HepG2 (cell line): ENCODE measurements around the gene MVB12A. TPM values are rescaled to one million over a fixed set of nuclear protein-coding genes. Genes with fewer than 3 reads are reported as not detected.

ENCODE experiments used
- NRL ChIP-seq: sonication (generic); formaldehyde crosslinking; IDR thresholded peaks from 2 replicates; pipeline ENCODE4 v1.5.0; 2020; ENCODE audit warnings: missing genetic modification reagents, mild to moderate bottlenecking, moderate library complexity, borderline replicate concordance
- ONECUT2 ChIP-seq: sonication (generic); formaldehyde crosslinking; IDR thresholded peaks from 2 replicates; pipeline ENCODE4 v1.4.0; 2020; ENCODE audit warnings: missing genetic modification reagents
- PCBP1 ChIP-seq: fragments of 200-400 bp; formaldehyde crosslinking; IDR thresholded peaks from 2 replicates; pipeline ENCODE4 v1.6.1; 2017; ENCODE audit warnings: mild to moderate bottlenecking, low read depth, low read length, borderline replicate concordance
- RCOR2 ChIP-seq: IDR thresholded peaks from 2 replicates; pipeline ENCODE4 v1.6.1; 2016; ENCODE audit warnings: missing biosample characterization, missing genetic modification reagents
- SMARCC2 ChIP-seq: fragments of 450-650 bp; IDR thresholded peaks from 2 replicates; pipeline ENCODE4 v1.6.1; 2017; ENCODE audit warnings: antibody characterized with exemption, mild to moderate bottlenecking
- SOX6 ChIP-seq, 2 experiments: fragments of 450-650 bp in 1 of 2; sonication (generic) in 1 of 2; formaldehyde crosslinking in 1 of 2; IDR thresholded peaks; 2 replicates each; pipeline versions ENCODE4 v1.4.0 to v1.6.1; 2017 to 2020; ENCODE audit warnings: antibody characterized with exemption in 1 of 2, mild to moderate bottlenecking in 1 of 2, missing genetic modification reagents in 1 of 2
- TEAD3 ChIP-seq: optimal IDR thresholded peaks from 2 replicates; pipeline ENCODE3; 2016; ENCODE audit warnings: borderline replicate concordance
- ZFAT ChIP-seq: sonication (generic); formaldehyde crosslinking; conservative IDR thresholded peaks from 2 replicates; pipeline ENCODE4 v1.8.1; 2023; ENCODE audit warnings: missing genetic modification reagents, inconsistent platforms
- ZFY ChIP-seq: sonication (generic); formaldehyde crosslinking; IDR thresholded peaks from 2 replicates; pipeline ENCODE4 v1.4.0; 2020; ENCODE audit warnings: missing genetic modification reagents
- ZMYM3 ChIP-seq: sonication (generic); formaldehyde crosslinking; IDR thresholded peaks from 2 replicates; pipeline ENCODE4 v1.5.1; 2020; ENCODE audit warnings: mild to moderate bottlenecking, missing genetic modification reagents
- ZNF205 ChIP-seq: IDR thresholded peaks from 2 replicates; pipeline ENCODE4 v1.6.1; 2018; ENCODE audit warnings: missing biosample characterization, missing genetic modification reagents
- ZNF264 ChIP-seq: sonication (generic); formaldehyde crosslinking; IDR thresholded peaks from 2 replicates; pipeline ENCODE4 v1.4.0; 2020; ENCODE audit warnings: missing genetic modification reagents
- ZNF282 ChIP-seq: fragments of 450-650 bp; IDR thresholded peaks from 2 replicates; pipeline ENCODE4 v1.6.1; 2018; ENCODE audit not compliant: partially characterized antibody
- ZNF317 ChIP-seq: sonication (generic); formaldehyde crosslinking; IDR thresholded peaks from 2 replicates; pipeline ENCODE4 v1.5.0; 2020; ENCODE audit warnings: mild to moderate bottlenecking, missing genetic modification reagents
- ZNF460 ChIP-seq: sonication (generic); formaldehyde crosslinking; IDR thresholded peaks from 2 replicates; pipeline ENCODE4 v1.5.1; 2020; ENCODE audit warnings: missing genetic modification reagents, mild to moderate bottlenecking, borderline replicate concordance
- ZNF510 ChIP-seq: sonication (generic); formaldehyde crosslinking; IDR thresholded peaks from 2 replicates; pipeline ENCODE4 v1.4.0; 2020; ENCODE audit warnings: low read depth, mild to moderate bottlenecking, missing genetic modification reagents
- ZNF629 ChIP-seq: sonication (generic); formaldehyde crosslinking; conservative IDR thresholded peaks from 2 replicates; pipeline ENCODE4 v1.5.0; 2020; ENCODE audit warnings: missing genetic modification reagents
- polyA plus RNA-seq, 8 experiments: library from polyadenylated mRNA; depleted of rRNA in 3 of 8; stranded (reverse) in 7 of 8; unstranded in 1 of 8; fragments of >200 nt; fragmentation: Illumina TruSeq in 4 of 8; extraction: Trizol in 4 of 8; gene quantifications; 2 replicates each; pipeline versions ENCODE4 v1.2.1 to v1.2.3, GENCODE V29; 2011 to 2016; ENCODE audit warnings: low read depth in 4 of 8, missing spikeins in 1 of 8, mixed read lengths in 1 of 8; ENCODE audit not compliant: insufficient read depth in 1 of 8
- total RNA-seq, 5 experiments: library from RNA; depleted of rRNA; stranded (reverse); fragments of >200 nt; fragmentation: Illumina TruSeq; extraction: Trizol; gene quantifications; 2 replicates each; pipeline ENCODE4 v1.2.3, GENCODE V29; 2016; ENCODE audit warnings: low read depth in 1 of 5
- TF ChIP-seq, protein P1 (sequence below): sonication (generic); formaldehyde crosslinking; IDR thresholded peaks from 2 replicates; pipeline ENCODE4 v1.5.0; 2020; ENCODE audit warnings: missing genetic modification reagents
- TF ChIP-seq, protein P2 (sequence below): sonication (generic); formaldehyde crosslinking; IDR thresholded peaks from 2 replicates; pipeline ENCODE4; 2020; ENCODE audit warnings: missing genetic modification reagents, mild to moderate bottlenecking, borderline replicate concordance
- TF ChIP-seq, protein P3 (sequence below): sonication (generic); formaldehyde crosslinking; IDR thresholded peaks from 2 replicates; pipeline ENCODE4 v1.4.0; 2020; ENCODE audit warnings: missing genetic modification reagents
- TF ChIP-seq, protein P4 (sequence below): IDR thresholded peaks from 2 replicates; pipeline ENCODE4 v1.6.1; 2016; ENCODE audit warnings: low read depth, control low read depth

MVB12A gene
- total and polyA plus RNA-seq, 2 of the 13 experiments (the other 11 are each of a cell fraction or from before 2014, with no cell fraction given) = 35.7 to 36.1 TPM

DNA sequence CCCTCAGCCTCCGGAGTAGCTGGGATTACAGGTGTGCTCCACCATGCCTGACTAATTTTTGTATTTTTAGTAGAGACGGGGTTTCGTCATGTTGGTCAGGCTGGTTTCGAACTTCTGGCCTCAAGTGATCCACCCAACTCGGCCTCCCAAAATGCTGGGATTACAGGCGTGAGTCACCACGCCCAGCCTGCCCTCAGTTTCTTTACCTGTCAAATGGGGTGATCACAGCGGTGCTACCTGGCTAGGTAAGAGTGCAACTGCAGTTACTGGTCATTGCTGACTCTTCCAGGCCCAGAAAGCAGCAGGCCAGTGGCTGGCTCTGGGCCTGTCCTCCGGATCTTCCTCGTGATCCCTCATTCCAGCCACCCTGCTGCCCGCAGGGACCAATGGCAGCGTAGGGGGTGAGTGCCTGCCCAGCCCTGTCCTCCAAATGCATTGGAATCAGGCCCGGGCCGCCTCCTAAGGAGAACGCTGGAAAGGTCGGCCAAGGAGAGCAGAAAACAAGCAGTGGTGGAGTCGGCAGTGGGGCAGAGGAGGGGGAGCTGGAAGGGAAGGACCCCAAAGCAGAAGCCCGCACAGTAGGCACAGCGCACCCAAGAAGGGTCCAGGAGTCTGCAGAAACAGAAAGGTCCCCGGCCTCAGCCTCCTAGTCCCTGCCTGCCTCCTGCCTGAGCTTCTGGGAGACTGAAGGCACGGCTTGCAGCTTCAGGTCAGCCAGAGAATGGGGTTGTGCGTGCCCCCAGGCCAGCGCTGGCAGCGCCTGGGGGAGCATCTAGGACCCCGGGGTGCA lies 48.6 kb downstream of the MVB12A start (continued):
- peak; percentile 42; the same call in 1 of the 2 replicates for TF ChIP-seq RCOR2
- no peak for TF ChIP-seq ONECUT2 (CRISPR knock-in tag)
- no peak for TF ChIP-seq SOX6 (IDR thresholded peaks at IDR 0.05)
- no peak for TF ChIP-seq SOX6 (CRISPR knock-in tag; IDR thresholded peaks at IDR 0.05)
- TF ChIP-seq ZFAT (CRISPR knock-in tag) = no peak
- TF ChIP-seq ZFY = 0 out of 2 replicates have a peak, but pooled peaks have one; percentile 7
- peak; percentile 76 for TF ChIP-seq ZMYM3 (CRISPR knock-in tag)
- no peak for TF ChIP-seq ZNF317
- TF ChIP-seq, protein P1, sequence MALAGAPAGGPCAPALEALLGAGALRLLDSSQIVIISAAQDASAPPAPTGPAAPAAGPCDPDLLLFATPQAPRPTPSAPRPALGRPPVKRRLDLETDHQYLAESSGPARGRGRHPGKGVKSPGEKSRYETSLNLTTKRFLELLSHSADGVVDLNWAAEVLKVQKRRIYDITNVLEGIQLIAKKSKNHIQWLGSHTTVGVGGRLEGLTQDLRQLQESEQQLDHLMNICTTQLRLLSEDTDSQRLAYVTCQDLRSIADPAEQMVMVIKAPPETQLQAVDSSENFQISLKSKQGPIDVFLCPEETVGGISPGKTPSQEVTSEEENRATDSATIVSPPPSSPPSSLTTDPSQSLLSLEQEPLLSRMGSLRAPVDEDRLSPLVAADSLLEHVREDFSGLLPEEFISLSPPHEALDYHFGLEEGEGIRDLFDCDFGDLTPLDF = no peak
- TF ChIP-seq ZNF510 (CRISPR knock-in tag) = no peak
- no peak for TF ChIP-seq PCBP1
- no peak for TF ChIP-seq ZNF282
- peak; percentile 55 for TF ChIP-seq TEAD3 (CRISPR knock-in tag)
- TF ChIP-seq, protein P2, sequence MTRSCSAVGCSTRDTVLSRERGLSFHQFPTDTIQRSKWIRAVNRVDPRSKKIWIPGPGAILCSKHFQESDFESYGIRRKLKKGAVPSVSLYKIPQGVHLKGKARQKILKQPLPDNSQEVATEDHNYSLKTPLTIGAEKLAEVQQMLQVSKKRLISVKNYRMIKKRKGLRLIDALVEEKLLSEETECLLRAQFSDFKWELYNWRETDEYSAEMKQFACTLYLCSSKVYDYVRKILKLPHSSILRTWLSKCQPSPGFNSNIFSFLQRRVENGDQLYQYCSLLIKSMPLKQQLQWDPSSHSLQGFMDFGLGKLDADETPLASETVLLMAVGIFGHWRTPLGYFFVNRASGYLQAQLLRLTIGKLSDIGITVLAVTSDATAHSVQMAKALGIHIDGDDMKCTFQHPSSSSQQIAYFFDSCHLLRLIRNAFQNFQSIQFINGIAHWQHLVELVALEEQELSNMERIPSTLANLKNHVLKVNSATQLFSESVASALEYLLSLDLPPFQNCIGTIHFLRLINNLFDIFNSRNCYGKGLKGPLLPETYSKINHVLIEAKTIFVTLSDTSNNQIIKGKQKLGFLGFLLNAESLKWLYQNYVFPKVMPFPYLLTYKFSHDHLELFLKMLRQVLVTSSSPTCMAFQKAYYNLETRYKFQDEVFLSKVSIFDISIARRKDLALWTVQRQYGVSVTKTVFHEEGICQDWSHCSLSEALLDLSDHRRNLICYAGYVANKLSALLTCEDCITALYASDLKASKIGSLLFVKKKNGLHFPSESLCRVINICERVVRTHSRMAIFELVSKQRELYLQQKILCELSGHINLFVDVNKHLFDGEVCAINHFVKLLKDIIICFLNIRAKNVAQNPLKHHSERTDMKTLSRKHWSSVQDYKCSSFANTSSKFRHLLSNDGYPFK (CRISPR knock-in tag) = no peak
- TF ChIP-seq ZNF629 (CRISPR knock-in tag) = peak; percentile 95
- no peak for TF ChIP-seq SMARCC2
- TF ChIP-seq ZNF264 (CRISPR knock-in tag) = no peak
- peak; percentile 22; the same call in 1 of the 2 replicates for TF ChIP-seq ZNF460
- TF ChIP-seq, protein P3, sequence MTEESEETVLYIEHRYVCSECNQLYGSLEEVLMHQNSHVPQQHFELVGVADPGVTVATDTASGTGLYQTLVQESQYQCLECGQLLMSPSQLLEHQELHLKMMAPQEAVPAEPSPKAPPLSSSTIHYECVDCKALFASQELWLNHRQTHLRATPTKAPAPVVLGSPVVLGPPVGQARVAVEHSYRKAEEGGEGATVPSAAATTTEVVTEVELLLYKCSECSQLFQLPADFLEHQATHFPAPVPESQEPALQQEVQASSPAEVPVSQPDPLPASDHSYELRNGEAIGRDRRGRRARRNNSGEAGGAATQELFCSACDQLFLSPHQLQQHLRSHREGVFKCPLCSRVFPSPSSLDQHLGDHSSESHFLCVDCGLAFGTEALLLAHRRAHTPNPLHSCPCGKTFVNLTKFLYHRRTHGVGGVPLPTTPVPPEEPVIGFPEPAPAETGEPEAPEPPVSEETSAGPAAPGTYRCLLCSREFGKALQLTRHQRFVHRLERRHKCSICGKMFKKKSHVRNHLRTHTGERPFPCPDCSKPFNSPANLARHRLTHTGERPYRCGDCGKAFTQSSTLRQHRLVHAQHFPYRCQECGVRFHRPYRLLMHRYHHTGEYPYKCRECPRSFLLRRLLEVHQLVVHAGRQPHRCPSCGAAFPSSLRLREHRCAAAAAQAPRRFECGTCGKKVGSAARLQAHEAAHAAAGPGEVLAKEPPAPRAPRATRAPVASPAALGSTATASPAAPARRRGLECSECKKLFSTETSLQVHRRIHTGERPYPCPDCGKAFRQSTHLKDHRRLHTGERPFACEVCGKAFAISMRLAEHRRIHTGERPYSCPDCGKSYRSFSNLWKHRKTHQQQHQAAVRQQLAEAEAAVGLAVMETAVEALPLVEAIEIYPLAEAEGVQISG (CRISPR knock-in tag) = no peak
- TF ChIP-seq NRL (CRISPR knock-in tag) = 0 out of 2 replicates have a peak, but pooled peaks have one; percentile 75
- no peak for TF ChIP-seq ZNF205 (CRISPR knock-in tag)
- TF ChIP-seq, protein P4, sequence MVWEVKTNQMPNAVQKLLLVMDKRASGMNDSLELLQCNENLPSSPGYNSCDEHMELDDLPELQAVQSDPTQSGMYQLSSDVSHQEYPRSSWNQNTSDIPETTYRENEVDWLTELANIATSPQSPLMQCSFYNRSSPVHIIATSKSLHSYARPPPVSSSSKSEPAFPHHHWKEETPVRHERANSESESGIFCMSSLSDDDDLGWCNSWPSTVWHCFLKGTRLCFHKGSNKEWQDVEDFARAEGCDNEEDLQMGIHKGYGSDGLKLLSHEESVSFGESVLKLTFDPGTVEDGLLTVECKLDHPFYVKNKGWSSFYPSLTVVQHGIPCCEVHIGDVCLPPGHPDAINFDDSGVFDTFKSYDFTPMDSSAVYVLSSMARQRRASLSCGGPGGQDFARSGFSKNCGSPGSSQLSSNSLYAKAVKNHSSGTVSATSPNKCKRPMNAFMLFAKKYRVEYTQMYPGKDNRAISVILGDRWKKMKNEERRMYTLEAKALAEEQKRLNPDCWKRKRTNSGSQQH (CRISPR knock-in tag) = no peak
